Measurements from ENCODE around the gene BCAP31. TPM values are rescaled to one million over a fixed set of nuclear protein-coding genes. Genes with fewer than 3 reads are reported as not detected.

BCAP31 gene
- total and polyA plus RNA-seq, 7 donors = 59.3 to 216 (median 70.9) TPM

DNA sequence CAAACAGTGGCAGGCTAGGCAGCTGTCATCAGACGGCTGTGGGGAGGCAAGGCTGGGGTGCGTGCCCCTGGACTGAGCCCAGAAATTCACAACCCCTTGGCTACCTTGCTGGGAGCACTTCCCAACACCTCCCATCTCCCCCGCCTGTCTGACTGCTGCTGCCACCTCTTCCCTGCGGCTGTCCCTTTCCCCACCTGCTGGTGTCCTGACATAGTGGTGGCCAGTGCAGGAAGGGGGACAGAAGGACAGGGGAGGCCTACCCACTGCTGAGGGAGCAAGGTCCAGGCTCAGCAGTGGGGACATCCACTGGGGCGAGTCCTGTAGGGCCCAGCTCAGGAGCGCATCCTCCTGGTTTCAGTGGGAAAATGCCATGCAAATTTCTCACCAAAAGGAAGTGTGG, 3.9 kb upstream of the BCAP31 start:
- WGBS, 2 donors = 83 to 91% methylated on average over 6 of the region's 6 CpGs
- peaks cover 0 to 49% (median 46%) of the 10 kb centered on the region in 4 donors for H3K4me1 ChIP-seq
- H3K9me3 ChIP-seq = no peaks in the 10 kb centered on the region
- no peak for DNase-seq
- peaks cover 0 to 11% (median 0%) of the 10 kb centered on the region in 4 donors for H3K36me3 ChIP-seq
- intact Hi-C loops (cut with DNase I) = no loop called here
- no peaks in the 10 kb centered on the region for H3K27me3 ChIP-seq
- no peak overlapping the region for H3K4me3 ChIP-seq
- TF ChIP-seq, protein P1, sequence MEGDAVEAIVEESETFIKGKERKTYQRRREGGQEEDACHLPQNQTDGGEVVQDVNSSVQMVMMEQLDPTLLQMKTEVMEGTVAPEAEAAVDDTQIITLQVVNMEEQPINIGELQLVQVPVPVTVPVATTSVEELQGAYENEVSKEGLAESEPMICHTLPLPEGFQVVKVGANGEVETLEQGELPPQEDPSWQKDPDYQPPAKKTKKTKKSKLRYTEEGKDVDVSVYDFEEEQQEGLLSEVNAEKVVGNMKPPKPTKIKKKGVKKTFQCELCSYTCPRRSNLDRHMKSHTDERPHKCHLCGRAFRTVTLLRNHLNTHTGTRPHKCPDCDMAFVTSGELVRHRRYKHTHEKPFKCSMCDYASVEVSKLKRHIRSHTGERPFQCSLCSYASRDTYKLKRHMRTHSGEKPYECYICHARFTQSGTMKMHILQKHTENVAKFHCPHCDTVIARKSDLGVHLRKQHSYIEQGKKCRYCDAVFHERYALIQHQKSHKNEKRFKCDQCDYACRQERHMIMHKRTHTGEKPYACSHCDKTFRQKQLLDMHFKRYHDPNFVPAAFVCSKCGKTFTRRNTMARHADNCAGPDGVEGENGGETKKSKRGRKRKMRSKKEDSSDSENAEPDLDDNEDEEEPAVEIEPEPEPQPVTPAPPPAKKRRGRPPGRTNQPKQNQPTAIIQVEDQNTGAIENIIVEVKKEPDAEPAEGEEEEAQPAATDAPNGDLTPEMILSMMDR (IDR thresholded peaks at IDR 0.05) = no peak
- no peak for TF ChIP-seq POLR2A (IDR thresholded peaks at IDR 0.05)
- TF ChIP-seq POLR2AphosphoS5 (IDR thresholded peaks at IDR 0.05) = no peak
- TF ChIP-seq EP300 (IDR thresholded peaks at IDR 0.05) = no peak
- peak overlapping the region; percentile 86 to 93 (median 91) for H3K27ac ChIP-seq

GRCh38 chrX:153727123-153727931, 3.1 kb upstream of the BCAP31 start:
- Histone ChIP-seq H3K27me3 (no peaks in the 10 kb centered on the region), H3K4me1 (peaks cover 0 to 57% (median 53%) of the 10 kb centered on the region in 4 donors), H3K4me3 (peak overlapping the region in 3 of 4 donors; percentile 69 to 78 (median 76)), H3K9me3 (no peaks in the 10 kb centered on the region), H3K36me3 (peaks cover 0 to 11% (median 0%) of the 10 kb centered on the region in 4 donors), H3K27ac (peak overlapping the region; percentile 86 to 93 (median 91))
- intact Hi-C loops (cut with DNase I) = loop anchor here (2.0 kb wide), 1 partner anchor 15 kb away; no protein-coding TSS in a partner anchor
- TF ChIP-seq POLR2AphosphoS5 (IDR thresholded peaks at IDR 0.05) (peak in 2 of 4 donors; percentile 26 to 53), POLR2A (IDR thresholded peaks at IDR 0.05) (no peak)
- peak; percentile 89 for DNase-seq
- 13 to 36% methylated on average over 23 of the region's 23 CpGs for WGBS, 2 donors

GRCh38 chrX:153726286-153727122, 2.3 kb upstream of the BCAP31 start:
- TF ChIP-seq POLR2AphosphoS5 (IDR thresholded peaks at IDR 0.05) = peak in 2 of 4 donors; percentile 2 to 14
- TF ChIP-seq EP300 (IDR thresholded peaks at IDR 0.05) = no peak
- H3K27me3 ChIP-seq = no peaks in the 10 kb centered on the region
- H3K4me3 ChIP-seq = peak overlapping the region in 3 of 4 donors; percentile 69 to 78 (median 76)
- intact Hi-C loops (cut with DNase I) = loop anchor here (2.0 kb wide), 1 partner anchor 16 kb away; no protein-coding TSS in a partner anchor
- peak; percentile 82 for DNase-seq
- peak overlapping the region; percentile 86 to 93 (median 91) for H3K27ac ChIP-seq
- H3K9me3 ChIP-seq = no peaks in the 10 kb centered on the region
- peaks cover 0 to 60% (median 55%) of the 10 kb centered on the region in 4 donors for H3K4me1 ChIP-seq
- peaks cover 0 to 11% (median 0%) of the 10 kb centered on the region in 4 donors for H3K36me3 ChIP-seq
- 4 to 11% methylated on average over 34 to 35 of the region's 35 CpGs for WGBS, 2 donors

DNA sequence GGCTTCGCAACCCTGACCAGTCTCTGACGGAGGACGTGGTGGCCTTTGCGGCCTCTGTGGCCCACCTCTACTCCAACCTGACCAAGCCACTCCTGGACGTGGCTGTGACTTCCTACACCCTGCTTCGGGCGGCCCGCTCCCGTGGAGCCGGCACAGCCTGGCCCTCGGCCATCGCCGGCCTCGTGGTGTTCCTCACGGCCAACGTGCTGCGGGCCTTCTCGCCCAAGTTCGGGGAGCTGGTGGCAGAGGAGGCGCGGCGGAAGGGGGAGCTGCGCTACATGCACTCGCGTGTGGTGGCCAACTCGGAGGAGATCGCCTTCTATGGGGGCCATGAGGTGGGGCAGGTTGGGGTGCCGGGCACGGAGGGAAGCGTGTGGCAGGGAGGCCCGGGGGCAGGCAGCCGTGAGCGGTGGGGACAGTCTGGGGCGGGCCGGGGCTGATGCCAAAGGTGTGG, 1.7 kb upstream of the BCAP31 start:
- TF ChIP-seq POLR2AphosphoS5 (IDR thresholded peaks at IDR 0.05) = no peak
- TF ChIP-seq POLR2A (IDR thresholded peaks at IDR 0.05) = no peak
- TF ChIP-seq EP300 (IDR thresholded peaks at IDR 0.05) = no peak
- TF ChIP-seq, protein P1 (IDR thresholded peaks at IDR 0.05) = no peak
- DNase-seq = no peak
- H3K27ac ChIP-seq = peak overlapping the region; percentile 86 to 93 (median 91)
- 69 to 78% methylated on average over 35 of the region's 35 CpGs for WGBS, 2 donors
- no peaks in the 10 kb centered on the region for H3K27me3 ChIP-seq
- intact Hi-C loops (cut with DNase I) = loop anchor here (2.0 kb wide), 1 partner anchor 17 kb away; no protein-coding TSS in a partner anchor
- peaks cover 0 to 14% (median under 1%) of the 10 kb centered on the region in 4 donors for H3K36me3 ChIP-seq
- peak overlapping the region in 3 of 4 donors; percentile 69 to 78 (median 76) for H3K4me3 ChIP-seq
- H3K9me3 ChIP-seq = no peaks in the 10 kb centered on the region
- H3K4me1 ChIP-seq = peaks cover 0 to 60% (median 55%) of the 10 kb centered on the region in 4 donors

DNA sequence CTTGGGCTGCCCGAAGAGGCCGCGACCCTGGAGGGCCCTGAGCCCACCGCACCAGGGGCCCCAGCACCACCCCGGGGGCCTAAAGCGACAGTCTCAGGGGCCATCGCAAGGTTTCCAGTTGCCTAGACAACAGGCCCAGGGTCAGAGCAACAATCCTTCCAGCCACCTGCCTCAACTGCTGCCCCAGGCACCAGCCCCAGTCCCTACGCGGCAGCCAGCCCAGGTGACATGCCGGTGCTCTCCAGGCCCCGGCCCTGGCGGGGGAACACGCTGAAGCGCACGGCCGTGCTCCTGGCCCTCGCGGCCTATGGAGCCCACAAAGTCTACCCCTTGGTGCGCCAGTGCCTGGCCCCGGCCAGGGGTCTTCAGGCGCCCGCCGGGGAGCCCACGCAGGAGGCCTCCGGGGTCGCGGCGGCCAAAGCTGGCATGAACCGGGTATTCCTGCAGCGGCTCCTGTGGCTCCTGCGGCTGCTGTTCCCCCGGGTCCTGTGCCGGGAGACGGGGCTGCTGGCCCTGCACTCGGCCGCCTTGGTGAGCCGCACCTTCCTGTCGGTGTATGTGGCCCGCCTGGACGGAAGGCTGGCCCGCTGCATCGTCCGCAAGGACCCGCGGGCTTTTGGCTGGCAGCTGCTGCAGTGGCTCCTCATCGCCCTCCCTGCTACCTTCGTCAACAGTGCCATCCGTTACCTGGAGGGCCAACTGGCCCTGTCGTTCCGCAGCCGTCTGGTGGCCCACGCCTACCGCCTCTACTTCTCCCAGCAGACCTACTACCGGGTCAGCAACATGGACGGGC, 1.0 kb upstream of the BCAP31 start:
- DNase-seq = no peak
- intact Hi-C loops (cut with DNase I) = no loop called here
- TF ChIP-seq POLR2AphosphoS5 (IDR thresholded peaks at IDR 0.05) (no peak), EP300 (IDR thresholded peaks at IDR 0.05) (no peak), POLR2A (IDR thresholded peaks at IDR 0.05) (no peak)
- TF ChIP-seq, protein P1 (IDR thresholded peaks at IDR 0.05) = no peak
- Histone ChIP-seq H3K27ac (peak overlapping the region; percentile 86 to 93 (median 91)), H3K36me3 (peaks cover 0 to 18% (median 7%) of the 10 kb centered on the region in 4 donors), H3K4me1 (peaks cover 0 to 60% (median 55%) of the 10 kb centered on the region in 4 donors), H3K4me3 (peak overlapping the region; percentile 62 to 78 (median 72)), H3K9me3 (no peaks in the 10 kb centered on the region), H3K27me3 (no peaks in the 10 kb centered on the region)
- 65 to 68% methylated on average over 55 of the region's 55 CpGs for WGBS, 2 donors

All from sigmoid colon (tissue), 7 donors.